ENCODE data around the gene NINJ2.

DNA sequence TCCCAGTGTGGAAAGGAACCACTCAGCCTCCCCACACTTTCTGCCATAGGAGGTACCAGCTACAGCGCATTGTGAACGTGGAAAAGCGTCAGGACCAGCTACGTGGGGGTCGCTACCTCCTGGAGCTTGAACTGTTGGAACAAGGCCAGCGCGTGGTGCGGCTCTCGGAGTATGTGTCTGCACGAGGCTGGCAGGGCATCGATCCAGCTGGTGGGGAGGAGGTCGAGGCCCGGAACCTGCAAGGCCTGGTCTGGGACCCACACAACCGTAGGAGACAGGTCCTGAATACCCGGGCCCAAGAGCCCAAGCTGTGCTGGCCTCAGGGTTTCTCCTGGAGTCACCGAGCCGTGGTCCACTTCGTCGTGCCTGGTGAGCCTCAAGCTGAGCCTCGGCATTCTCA lies 106.7 kb downstream of the NINJ2 start:
- TF ChIP-seq, protein P1, sequence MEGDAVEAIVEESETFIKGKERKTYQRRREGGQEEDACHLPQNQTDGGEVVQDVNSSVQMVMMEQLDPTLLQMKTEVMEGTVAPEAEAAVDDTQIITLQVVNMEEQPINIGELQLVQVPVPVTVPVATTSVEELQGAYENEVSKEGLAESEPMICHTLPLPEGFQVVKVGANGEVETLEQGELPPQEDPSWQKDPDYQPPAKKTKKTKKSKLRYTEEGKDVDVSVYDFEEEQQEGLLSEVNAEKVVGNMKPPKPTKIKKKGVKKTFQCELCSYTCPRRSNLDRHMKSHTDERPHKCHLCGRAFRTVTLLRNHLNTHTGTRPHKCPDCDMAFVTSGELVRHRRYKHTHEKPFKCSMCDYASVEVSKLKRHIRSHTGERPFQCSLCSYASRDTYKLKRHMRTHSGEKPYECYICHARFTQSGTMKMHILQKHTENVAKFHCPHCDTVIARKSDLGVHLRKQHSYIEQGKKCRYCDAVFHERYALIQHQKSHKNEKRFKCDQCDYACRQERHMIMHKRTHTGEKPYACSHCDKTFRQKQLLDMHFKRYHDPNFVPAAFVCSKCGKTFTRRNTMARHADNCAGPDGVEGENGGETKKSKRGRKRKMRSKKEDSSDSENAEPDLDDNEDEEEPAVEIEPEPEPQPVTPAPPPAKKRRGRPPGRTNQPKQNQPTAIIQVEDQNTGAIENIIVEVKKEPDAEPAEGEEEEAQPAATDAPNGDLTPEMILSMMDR (IDR thresholded peaks at IDR 0.05; ENCODE audit: insufficient read depth, low read depth, low read length) = no peak
- TF ChIP-seq EZH2 (IDR thresholded peaks at IDR 0.05; ENCODE audit: insufficient read depth, low read length) = no peak

Data from astrocyte (in vitro differentiated cells and primary cell).